HepG2 (cell line): ENCODE data around the gene SAMM50. TPM values are rescaled to one million over a fixed set of nuclear protein-coding genes. Genes with fewer than 3 reads are reported as not detected.
A peak's percentile ranks its signal among the peaks of the same experiment; 100 is the strongest.

ENCODE experiments used
- AFF4 ChIP-seq: sonication (generic); formaldehyde crosslinking; IDR thresholded peaks from 2 replicates; pipeline ENCODE4 v1.4.0; 2020; ENCODE audit warnings: missing genetic modification reagents
- ARID2 ChIP-seq: sonication (generic); formaldehyde crosslinking; IDR thresholded peaks from 2 replicates; pipeline ENCODE4 v1.8.1; 2022; ENCODE audit warnings: mild to moderate bottlenecking, missing genetic modification reagents, borderline replicate concordance
- CERS6 ChIP-seq: sonication (generic); formaldehyde crosslinking; IDR thresholded peaks from 2 replicates; pipeline ENCODE4 v1.5.0; 2020; ENCODE audit warnings: missing genetic modification reagents
- ELF3 ChIP-seq: IDR thresholded peaks from 2 replicates; pipeline ENCODE4 v1.6.1; 2016; ENCODE audit warnings: missing genetic modification reagents, missing compliant biosample characterization
- ETV6 ChIP-seq: sonication (generic); formaldehyde crosslinking; conservative IDR thresholded peaks from 2 replicates; pipeline ENCODE4 v1.4.0; 2020; ENCODE audit warnings: missing genetic modification reagents
- FOXK1 ChIP-seq: sonication (generic); formaldehyde crosslinking; IDR thresholded peaks from 2 replicates; pipeline ENCODE4 v1.4.0; 2020; ENCODE audit warnings: low read depth, missing genetic modification reagents, borderline replicate concordance
- JDP2 ChIP-seq: sonication (generic); formaldehyde crosslinking; IDR thresholded peaks from 2 replicates; pipeline ENCODE4 v1.8.1; 2022; ENCODE audit warnings: missing genetic modification reagents, borderline replicate concordance
- KLF15 ChIP-seq: sonication (generic); formaldehyde crosslinking; IDR thresholded peaks from 2 replicates; pipeline ENCODE4 v1.8.1; 2023; ENCODE audit warnings: borderline replicate concordance, mild to moderate bottlenecking, inconsistent platforms, missing genetic modification reagents, mixed read lengths
- MED13 ChIP-seq: sonication (generic); formaldehyde crosslinking; IDR thresholded peaks from 2 replicates; pipeline ENCODE4 v1.5.0; 2020; ENCODE audit warnings: missing genetic modification reagents
- MNT ChIP-seq: fragments of 450-650 bp; IDR thresholded peaks from 2 replicates; pipeline ENCODE4 v1.6.1; 2016
- MXD4 ChIP-seq: IDR thresholded peaks from 2 replicates; pipeline ENCODE4 v1.6.1; 2016; ENCODE audit warnings: mild to moderate bottlenecking, missing biosample characterization, missing genetic modification reagents
- RCOR2 ChIP-seq: IDR thresholded peaks from 2 replicates; pipeline ENCODE4 v1.6.1; 2016; ENCODE audit warnings: missing biosample characterization, missing genetic modification reagents
- SP1 ChIP-seq, 2 experiments: fragments of 450-650 bp in 1 of 2; sonication (generic) in 1 of 2; formaldehyde crosslinking in 1 of 2; IDR thresholded peaks; 2 replicates each; pipeline versions ENCODE4 v1.4.0 to v1.6.1; 2016 to 2020; ENCODE audit warnings: missing genetic modification reagents in 1 of 2
- STAG1 ChIP-seq: sonication (generic); formaldehyde crosslinking; IDR thresholded peaks from 2 replicates; pipeline ENCODE4 v1.4.0; 2020; ENCODE audit warnings: missing genetic modification reagents
- ZFP82 ChIP-seq: sonication (generic); formaldehyde crosslinking; IDR thresholded peaks from 2 replicates; pipeline ENCODE4 v1.5.1; 2020; ENCODE audit warnings: mild to moderate bottlenecking, missing genetic modification reagents, borderline replicate concordance
- ZNF138 ChIP-seq: sonication (generic); formaldehyde crosslinking; IDR thresholded peaks from 2 replicates; pipeline ENCODE4 v1.5.0; 2020; ENCODE audit warnings: mild to moderate bottlenecking, low read depth, missing genetic modification reagents
- ZNF33A ChIP-seq: sonication (generic); formaldehyde crosslinking; IDR thresholded peaks from 2 replicates; pipeline ENCODE4 v1.5.1; 2020; ENCODE audit warnings: missing genetic modification reagents, mild to moderate bottlenecking, moderate library complexity, borderline replicate concordance
- ZNF484 ChIP-seq: sonication (generic); formaldehyde crosslinking; IDR thresholded peaks from 2 replicates; pipeline ENCODE4 v1.5.1; 2020; ENCODE audit warnings: mild to moderate bottlenecking, low read depth, missing genetic modification reagents, borderline replicate concordance
- ZNF556 ChIP-seq: sonication (generic); formaldehyde crosslinking; IDR thresholded peaks from 2 replicates; pipeline ENCODE4 v1.4.0; 2020; ENCODE audit warnings: mild to moderate bottlenecking, missing genetic modification reagents, borderline replicate concordance
- ZNF569 ChIP-seq: sonication (generic); formaldehyde crosslinking; IDR thresholded peaks from 2 replicates; pipeline ENCODE4 v1.5.0; 2020; ENCODE audit warnings: mild to moderate bottlenecking, missing genetic modification reagents, moderate library complexity, borderline replicate concordance
- ZNF781 ChIP-seq: sonication (generic); formaldehyde crosslinking; IDR thresholded peaks from 2 replicates; pipeline ENCODE4 v1.5.1; 2020; ENCODE audit warnings: borderline replicate concordance, mild to moderate bottlenecking, missing genetic modification reagents; ENCODE audit errors: not compliant biosample characterization
- ZNF784 ChIP-seq: sonication (generic); formaldehyde crosslinking; IDR thresholded peaks from 2 replicates; pipeline ENCODE4 v1.5.1; 2020; ENCODE audit warnings: missing genetic modification reagents, mild to moderate bottlenecking, borderline replicate concordance
- polyA plus RNA-seq, 8 experiments: library from polyadenylated mRNA; depleted of rRNA in 3 of 8; stranded (reverse) in 7 of 8; unstranded in 1 of 8; fragments of >200 nt; fragmentation: Illumina TruSeq in 4 of 8; extraction: Trizol in 4 of 8; gene quantifications; 2 replicates each; pipeline versions ENCODE4 v1.2.1 to v1.2.3, GENCODE V29; 2011 to 2016; ENCODE audit warnings: low read depth in 4 of 8, missing spikeins in 1 of 8, mixed read lengths in 1 of 8; ENCODE audit not compliant: insufficient read depth in 1 of 8
- total RNA-seq, 5 experiments: library from RNA; depleted of rRNA; stranded (reverse); fragments of >200 nt; fragmentation: Illumina TruSeq; extraction: Trizol; gene quantifications; 2 replicates each; pipeline ENCODE4 v1.2.3, GENCODE V29; 2016; ENCODE audit warnings: low read depth in 1 of 5

The SAMM50 gene
- total and polyA plus RNA-seq, 2 of the 13 experiments (the other 11 are each of a cell fraction or from before 2014, with no cell fraction given), result 34.7 to 63.4 TPM

GRCh38 chr22:43955040-43955882 lies at the start of gene SAMM50 (continued):
- TF ChIP-seq MNT, result no peak
- TF ChIP-seq ZFP82, result 0 out of 2 replicates have a peak, but pooled peaks have one; percentile 23
- TF ChIP-seq ETV6 (CRISPR knock-in tag), result no peak; the same call in 1 of the 2 replicates
- peak; percentile 78 for TF ChIP-seq ZNF781 (CRISPR knock-in tag)
- TF ChIP-seq ZNF138 (CRISPR knock-in tag), result no peak; the same call in 1 of the 2 replicates
- peak; percentile 47; the same call in 1 of the 2 replicates for TF ChIP-seq ELF3 (CRISPR knock-in tag)
- TF ChIP-seq CERS6 (CRISPR knock-in tag), result no peak
- TF ChIP-seq FOXK1 (CRISPR knock-in tag), result peak; percentile 40; the same call in 1 of the 2 replicates
- TF ChIP-seq ZNF556, result peak; percentile 83
- no peak for TF ChIP-seq SP1 (IDR thresholded peaks at IDR 0.05)
- TF ChIP-seq SP1 (CRISPR knock-in tag; IDR thresholded peaks at IDR 0.05), result peak; percentile 79
- peak; percentile 82 for TF ChIP-seq MXD4
- TF ChIP-seq ARID2, result no peak
- TF ChIP-seq STAG1 (CRISPR knock-in tag), result no peak
- no peak for TF ChIP-seq KLF15 (CRISPR knock-in tag)
- no peak for TF ChIP-seq ZNF33A (CRISPR knock-in tag)
- no peak for TF ChIP-seq MED13
- no peak for TF ChIP-seq ZNF484 (CRISPR knock-in tag)
- TF ChIP-seq RCOR2 (CRISPR knock-in tag), result no peak
- no peak for TF ChIP-seq ZNF784 (CRISPR knock-in tag)
- no peak; the same call in 1 of the 2 replicates for TF ChIP-seq AFF4 (CRISPR knock-in tag)
- 0 out of 2 replicates have a peak, but pooled peaks have one; percentile 65 for TF ChIP-seq ZNF569 (CRISPR knock-in tag)
- no peak; the same call in 1 of the 2 replicates for TF ChIP-seq JDP2 (CRISPR knock-in tag)
